HEK293 (cell line): ENCODE data around the gene FGF23.

Experiments used
- CTCF ChIA-PET: fragments of 350-600 bp; formaldehyde crosslinking; extraction: SDS; loops from one replicate; lab custom pipeline; 2021; ENCODE audit warnings: antibody characterized with exemption; lab: Yijun Ruan, JAX
- POLR2A ChIA-PET: fragments of 300-600 bp; formaldehyde crosslinking; extraction: SDS; loops from one replicate; lab custom pipeline; 2020; ENCODE audit warnings: antibody characterized with exemption, inconsistent platforms; lab: Yijun Ruan, JAX
- H3K27ac ChIP-seq: fragments of 200-500 bp; sonication (Bioruptor generic); 2 replicates; pipeline ENCODE4 v1.5.1; 2014; ENCODE audit warnings: low read depth, low read length, control low read depth, inconsistent platforms; ENCODE audit errors: extremely low read depth
- H3K36me3 ChIP-seq, 2 experiments: fragments of 200-500 bp in 1 of 2; sonication (Bioruptor generic) in 1 of 2; 1 replicate in 1 of 2; 2 replicates in 1 of 2; pipeline ENCODE4 v1.5.1; 2014 to 2017; ENCODE audit warnings: inconsistent platforms in 2 of 2, low read length in 2 of 2; ENCODE audit not compliant: control insufficient read depth in 2 of 2, insufficient read depth in 1 of 2
- H3K4me1 ChIP-seq: fragments of 200-500 bp; sonication (Bioruptor generic); 2 replicates; pipeline ENCODE4 v1.5.1; 2014; ENCODE audit warnings: mild to moderate bottlenecking, low read length, inconsistent platforms; ENCODE audit not compliant: control insufficient read depth, insufficient read depth
- H3K4me3 ChIP-seq: 2 replicates; pipeline ENCODE4 v1.5.1; 2011; ENCODE audit warnings: low read depth, mild to moderate bottlenecking, control low read depth, low read length, moderate library complexity
- H3K9me3 ChIP-seq: fragments of 200-500 bp; sonication (Bioruptor generic); 2 replicates; pipeline ENCODE4 v1.5.1; 2014; ENCODE audit warnings: low read depth, low read length, inconsistent platforms; ENCODE audit not compliant: control insufficient read depth, insufficient read depth
- FEZF1 ChIP-seq: fragments of 450-650 bp; formaldehyde crosslinking; IDR thresholded peaks from 2 replicates; pipeline ENCODE4 v1.5.1; 2016; ENCODE audit warnings: missing biosample characterization, missing genetic modification characterization
- GLI4 ChIP-seq: fragments of 450-650 bp; formaldehyde crosslinking; IDR thresholded peaks from 2 replicates; pipeline ENCODE4 v1.5.1; 2016; ENCODE audit warnings: missing biosample characterization, missing genetic modification characterization
- KLF1 ChIP-seq: fragments of 450-650 bp; formaldehyde crosslinking; IDR thresholded peaks from 2 replicates; pipeline ENCODE4 v1.5.1; 2016; ENCODE audit warnings: missing biosample characterization, missing genetic modification characterization
- MYNN ChIP-seq: fragments of 450-650 bp; formaldehyde crosslinking; IDR thresholded peaks from 2 replicates; pipeline ENCODE4 v1.5.1; 2016; ENCODE audit warnings: missing biosample characterization, missing genetic modification characterization, borderline replicate concordance
- SP7 ChIP-seq: fragments of 450-650 bp; formaldehyde crosslinking; IDR thresholded peaks from 2 replicates; pipeline ENCODE4 v1.5.1; 2016; ENCODE audit warnings: missing biosample characterization, missing genetic modification characterization
- ZBTB17 ChIP-seq: fragments of 450-650 bp; formaldehyde crosslinking; IDR thresholded peaks from 2 replicates; pipeline ENCODE4 v1.5.1; 2016; ENCODE audit warnings: missing biosample characterization, missing genetic modification characterization
- ZEB2 ChIP-seq: fragments of 450-650 bp; formaldehyde crosslinking; IDR thresholded peaks from 2 replicates; pipeline ENCODE4 v1.5.1; 2016; ENCODE audit warnings: missing biosample characterization, missing genetic modification characterization
- ZFHX2 ChIP-seq: fragments of 450-650 bp; formaldehyde crosslinking; conservative IDR thresholded peaks from 2 replicates; pipeline ENCODE4 v1.5.1; 2016; ENCODE audit warnings: missing biosample characterization, missing genetic modification characterization
- ZFP37 ChIP-seq: fragments of 450-650 bp; formaldehyde crosslinking; IDR thresholded peaks from 2 replicates; pipeline ENCODE4 v1.5.1; 2016; ENCODE audit warnings: missing biosample characterization, missing genetic modification characterization
- ZNF221 ChIP-seq: fragments of 450-650 bp; formaldehyde crosslinking; IDR thresholded peaks from 2 replicates; pipeline ENCODE4 v1.5.1; 2017; ENCODE audit warnings: missing biosample characterization, missing genetic modification characterization, borderline replicate concordance
- ZNF248 ChIP-seq: fragments of 450-650 bp; formaldehyde crosslinking; IDR thresholded peaks from 2 replicates; pipeline ENCODE4 v1.5.1; 2017; ENCODE audit warnings: missing biosample characterization, missing genetic modification characterization
- ZNF350 ChIP-seq: fragments of 450-650 bp; formaldehyde crosslinking; IDR thresholded peaks from 2 replicates; pipeline ENCODE4 v1.5.0; 2017; ENCODE audit warnings: missing biosample characterization, mild to moderate bottlenecking, missing genetic modification characterization
- ZNF404 ChIP-seq: fragments of 450-650 bp; formaldehyde crosslinking; IDR thresholded peaks from 2 replicates; pipeline ENCODE4 v1.5.1; 2017; ENCODE audit warnings: missing biosample characterization, missing genetic modification characterization
- ZNF544 ChIP-seq: fragments of 450-650 bp; formaldehyde crosslinking; IDR thresholded peaks from 2 replicates; pipeline ENCODE4 v1.5.0; 2017; ENCODE audit warnings: missing biosample characterization, missing genetic modification characterization
- ZNF560 ChIP-seq: fragments of 450-650 bp; formaldehyde crosslinking; IDR thresholded peaks from 2 replicates; pipeline ENCODE4 v1.5.1; 2017; ENCODE audit warnings: missing biosample characterization, missing genetic modification characterization, borderline replicate concordance
- ZNF585B ChIP-seq: fragments of 450-650 bp; formaldehyde crosslinking; IDR thresholded peaks from 2 replicates; pipeline ENCODE4 v1.5.1; 2016; ENCODE audit warnings: missing biosample characterization, missing genetic modification characterization
- ZNF629 ChIP-seq: fragments of 450-650 bp; formaldehyde crosslinking; IDR thresholded peaks from 2 replicates; pipeline ENCODE4 v1.5.1; 2017; ENCODE audit warnings: missing biosample characterization, missing genetic modification characterization
- ZNF768 ChIP-seq: fragments of 450-650 bp; formaldehyde crosslinking; IDR thresholded peaks from 2 replicates; pipeline ENCODE4 v1.5.1; 2018; ENCODE audit warnings: missing biosample characterization, mild to moderate bottlenecking, missing genetic modification characterization
- ZNF777 ChIP-seq: fragments of 450-650 bp; formaldehyde crosslinking; IDR thresholded peaks from 2 replicates; pipeline ENCODE4 v1.5.1; 2017; ENCODE audit warnings: missing biosample characterization, missing genetic modification characterization, borderline replicate concordance
- ZNF792 ChIP-seq: fragments of 450-650 bp; formaldehyde crosslinking; IDR thresholded peaks from 2 replicates; pipeline ENCODE4 v1.5.1; 2016; ENCODE audit warnings: missing biosample characterization, missing genetic modification characterization
- ZSCAN23 ChIP-seq: fragments of 450-650 bp; formaldehyde crosslinking; IDR thresholded peaks from 2 replicates; pipeline ENCODE4 v1.5.1; 2016; ENCODE audit warnings: missing biosample characterization, missing genetic modification characterization
- TF ChIP-seq, protein P1 (sequence below): fragments of 450-650 bp; formaldehyde crosslinking; IDR thresholded peaks from 2 replicates; pipeline ENCODE4 v1.5.1; 2016; ENCODE audit warnings: missing biosample characterization, missing genetic modification characterization
- TF ChIP-seq, protein P2 (sequence below): fragments of 450-650 bp; formaldehyde crosslinking; IDR thresholded peaks from 2 replicates; pipeline ENCODE4 v1.5.1; 2016; ENCODE audit warnings: missing biosample characterization, missing genetic modification characterization
- TF ChIP-seq, protein P3 (sequence below): fragments of 450-650 bp; formaldehyde crosslinking; IDR thresholded peaks from 2 replicates; pipeline ENCODE4 v1.5.1; 2016; ENCODE audit warnings: missing biosample characterization, missing genetic modification characterization
- TF ChIP-seq, protein P4 (sequence below): fragments of 450-650 bp; formaldehyde crosslinking; IDR thresholded peaks from 2 replicates; pipeline ENCODE4 v1.5.1; 2016; ENCODE audit warnings: missing biosample characterization, missing genetic modification characterization

The FGF23 gene

DNA sequence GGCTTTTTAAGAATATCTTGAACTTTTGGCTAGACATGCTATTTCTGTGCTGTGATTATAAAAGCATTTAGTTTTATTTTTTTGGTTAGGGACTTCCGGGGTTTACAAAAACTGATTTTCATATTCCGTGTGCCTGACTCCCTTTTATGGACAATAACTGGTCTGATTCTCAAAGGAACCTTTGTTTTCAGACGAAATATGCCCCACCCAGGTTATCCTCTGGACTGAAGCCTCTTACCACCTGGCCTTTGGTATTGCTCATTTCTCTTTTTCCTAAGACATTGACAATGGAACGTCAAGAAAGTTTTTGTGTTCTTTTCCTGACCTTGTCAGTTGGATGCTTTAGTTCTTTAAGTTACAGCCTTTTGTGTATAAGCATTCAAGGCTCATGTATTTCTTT is 47.7 kb downstream of the FGF23 start (continued):
- TF ChIP-seq MYNN (tag by site-specific recombination) (no peak), FEZF1 (tag by site-specific recombination) (no peak), ZNF777 (no peak), ZSCAN23 (tag by site-specific recombination) (no peak), ZNF585B (tag by site-specific recombination) (no peak), ZNF248 (tag by site-specific recombination) (no peak), ZNF350 (tag by site-specific recombination) (no peak), ZBTB17 (no peak)

DNA sequence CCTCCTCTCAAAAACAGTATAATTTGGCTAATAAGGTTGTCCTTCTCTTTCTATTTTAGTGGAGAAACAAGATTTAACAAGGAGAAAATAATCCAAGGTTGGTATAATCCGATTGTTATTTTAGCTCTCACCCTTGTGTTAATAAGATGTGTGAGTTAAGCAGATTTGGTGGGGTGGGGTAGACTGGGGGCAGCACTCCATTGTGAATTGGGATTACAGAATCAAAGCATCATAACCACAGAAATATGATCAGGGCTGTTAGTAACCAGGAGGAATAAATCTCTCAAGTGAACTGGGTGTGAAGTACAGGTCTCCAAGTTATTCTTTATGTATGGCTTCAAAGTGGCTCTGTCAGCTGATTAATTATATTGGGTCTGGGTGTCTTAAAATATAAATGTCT is 48.3 kb downstream of the FGF23 start:
- Histone ChIP-seq H3K9me3 (no peaks in the 10 kb centered on the region; the same call in 1 of the 2 replicates), H3K4me3 (no peak overlapping the region), H3K27ac (no peak overlapping the region), H3K36me3 (peaks cover 29 to 49% of the 10 kb centered on the region in 2 experiments), H3K4me1 (peaks cover 8% of the 10 kb centered on the region)
- ChIA-PET POLR2A (no interaction called here), CTCF (no interaction called here)
- TF ChIP-seq KLF1 (peak; percentile 15; the same call in 1 of the 2 replicates), ZNF544 (tag by site-specific recombination) (no peak)

DNA sequence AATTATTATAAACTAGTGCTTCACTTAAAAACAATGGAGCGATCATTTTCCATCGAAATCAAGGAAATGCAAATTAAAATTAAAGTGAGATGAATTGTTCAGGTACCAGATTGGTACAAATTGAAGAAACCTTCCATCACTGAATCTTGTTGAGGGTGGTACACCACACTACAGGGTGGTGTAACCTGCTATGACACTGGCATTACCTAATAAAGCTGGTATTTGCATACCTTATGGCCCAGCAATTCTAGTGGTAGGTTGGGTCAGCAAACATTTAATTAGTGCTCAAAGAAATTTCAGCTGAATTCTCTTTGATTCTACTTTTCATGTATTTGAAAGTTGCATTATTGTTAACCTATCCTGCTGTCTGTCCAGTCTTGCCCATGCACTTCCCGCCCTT is 49.3 kb downstream of the FGF23 start:
- TF ChIP-seq, protein P1, sequence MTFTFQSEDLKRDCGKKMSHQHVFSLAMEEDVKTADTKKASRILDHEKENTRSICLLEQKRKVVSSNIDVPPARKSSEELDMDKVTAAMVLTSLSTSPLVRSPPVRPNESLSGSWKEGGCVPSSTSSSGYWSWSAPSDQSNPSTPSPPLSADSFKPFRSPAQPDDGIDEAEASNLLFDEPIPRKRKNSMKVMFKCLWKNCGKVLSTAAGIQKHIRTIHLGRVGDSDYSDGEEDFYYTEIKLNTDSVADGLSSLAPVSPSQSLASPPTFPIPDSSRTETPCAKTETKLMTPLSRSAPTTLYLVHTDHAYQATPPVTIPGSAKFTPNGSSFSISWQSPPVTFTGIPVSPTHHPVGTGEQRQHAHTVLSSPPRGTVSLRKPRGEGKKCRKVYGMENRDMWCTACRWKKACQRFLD (tag by site-specific recombination): no peak
- TF ChIP-seq, protein P2, sequence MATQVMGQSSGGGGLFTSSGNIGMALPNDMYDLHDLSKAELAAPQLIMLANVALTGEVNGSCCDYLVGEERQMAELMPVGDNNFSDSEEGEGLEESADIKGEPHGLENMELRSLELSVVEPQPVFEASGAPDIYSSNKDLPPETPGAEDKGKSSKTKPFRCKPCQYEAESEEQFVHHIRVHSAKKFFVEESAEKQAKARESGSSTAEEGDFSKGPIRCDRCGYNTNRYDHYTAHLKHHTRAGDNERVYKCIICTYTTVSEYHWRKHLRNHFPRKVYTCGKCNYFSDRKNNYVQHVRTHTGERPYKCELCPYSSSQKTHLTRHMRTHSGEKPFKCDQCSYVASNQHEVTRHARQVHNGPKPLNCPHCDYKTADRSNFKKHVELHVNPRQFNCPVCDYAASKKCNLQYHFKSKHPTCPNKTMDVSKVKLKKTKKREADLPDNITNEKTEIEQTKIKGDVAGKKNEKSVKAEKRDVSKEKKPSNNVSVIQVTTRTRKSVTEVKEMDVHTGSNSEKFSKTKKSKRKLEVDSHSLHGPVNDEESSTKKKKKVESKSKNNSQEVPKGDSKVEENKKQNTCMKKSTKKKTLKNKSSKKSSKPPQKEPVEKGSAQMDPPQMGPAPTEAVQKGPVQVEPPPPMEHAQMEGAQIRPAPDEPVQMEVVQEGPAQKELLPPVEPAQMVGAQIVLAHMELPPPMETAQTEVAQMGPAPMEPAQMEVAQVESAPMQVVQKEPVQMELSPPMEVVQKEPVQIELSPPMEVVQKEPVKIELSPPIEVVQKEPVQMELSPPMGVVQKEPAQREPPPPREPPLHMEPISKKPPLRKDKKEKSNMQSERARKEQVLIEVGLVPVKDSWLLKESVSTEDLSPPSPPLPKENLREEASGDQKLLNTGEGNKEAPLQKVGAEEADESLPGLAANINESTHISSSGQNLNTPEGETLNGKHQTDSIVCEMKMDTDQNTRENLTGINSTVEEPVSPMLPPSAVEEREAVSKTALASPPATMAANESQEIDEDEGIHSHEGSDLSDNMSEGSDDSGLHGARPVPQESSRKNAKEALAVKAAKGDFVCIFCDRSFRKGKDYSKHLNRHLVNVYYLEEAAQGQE (tag by site-specific recombination): no peak
- no peak for TF ChIP-seq ZFHX2 (tag by site-specific recombination)
- no peak for TF ChIP-seq GLI4 (tag by site-specific recombination)
- TF ChIP-seq ZEB2 (tag by site-specific recombination): no peak
- TF ChIP-seq SP7 (tag by site-specific recombination): no peak
- no peak for TF ChIP-seq ZNF768 (tag by site-specific recombination)
- TF ChIP-seq ZNF560 (tag by site-specific recombination): no peak
- no peak for TF ChIP-seq ZNF404 (tag by site-specific recombination)
- TF ChIP-seq ZFP37: no peak
- TF ChIP-seq ZNF629: no peak
- TF ChIP-seq, protein P3, sequence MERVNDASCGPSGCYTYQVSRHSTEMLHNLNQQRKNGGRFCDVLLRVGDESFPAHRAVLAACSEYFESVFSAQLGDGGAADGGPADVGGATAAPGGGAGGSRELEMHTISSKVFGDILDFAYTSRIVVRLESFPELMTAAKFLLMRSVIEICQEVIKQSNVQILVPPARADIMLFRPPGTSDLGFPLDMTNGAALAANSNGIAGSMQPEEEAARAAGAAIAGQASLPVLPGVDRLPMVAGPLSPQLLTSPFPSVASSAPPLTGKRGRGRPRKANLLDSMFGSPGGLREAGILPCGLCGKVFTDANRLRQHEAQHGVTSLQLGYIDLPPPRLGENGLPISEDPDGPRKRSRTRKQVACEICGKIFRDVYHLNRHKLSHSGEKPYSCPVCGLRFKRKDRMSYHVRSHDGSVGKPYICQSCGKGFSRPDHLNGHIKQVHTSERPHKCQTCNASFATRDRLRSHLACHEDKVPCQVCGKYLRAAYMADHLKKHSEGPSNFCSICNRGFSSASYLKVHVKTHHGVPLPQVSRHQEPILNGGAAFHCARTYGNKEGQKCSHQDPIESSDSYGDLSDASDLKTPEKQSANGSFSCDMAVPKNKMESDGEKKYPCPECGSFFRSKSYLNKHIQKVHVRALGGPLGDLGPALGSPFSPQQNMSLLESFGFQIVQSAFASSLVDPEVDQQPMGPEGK: no peak
- TF ChIP-seq ZNF792 (tag by site-specific recombination): no peak
- no peak for TF ChIP-seq ZNF221 (tag by site-specific recombination)
- TF ChIP-seq, protein P4, sequence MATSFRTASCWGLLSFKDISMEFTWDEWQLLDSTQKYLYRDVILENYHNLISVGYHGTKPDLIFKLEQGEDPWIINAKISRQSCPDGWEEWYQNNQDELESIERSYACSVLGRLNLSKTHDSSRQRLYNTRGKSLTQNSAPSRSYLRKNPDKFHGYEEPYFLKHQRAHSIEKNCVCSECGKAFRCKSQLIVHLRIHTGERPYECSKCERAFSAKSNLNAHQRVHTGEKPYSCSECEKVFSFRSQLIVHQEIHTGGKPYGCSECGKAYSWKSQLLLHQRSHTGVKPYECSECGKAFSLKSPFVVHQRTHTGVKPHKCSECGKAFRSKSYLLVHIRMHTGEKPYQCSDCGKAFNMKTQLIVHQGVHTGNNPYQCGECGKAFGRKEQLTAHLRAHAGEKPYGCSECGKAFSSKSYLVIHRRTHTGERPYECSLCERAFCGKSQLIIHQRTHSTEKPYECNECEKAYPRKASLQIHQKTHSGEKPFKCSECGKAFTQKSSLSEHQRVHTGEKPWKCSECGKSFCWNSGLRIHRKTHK (tag by site-specific recombination): no peak
- Histone ChIP-seq H3K4me1 (peaks cover 8% of the 10 kb centered on the region), H3K27ac (no peak overlapping the region), H3K36me3 (peaks cover 23 to 39% of the 10 kb centered on the region in 2 experiments), H3K9me3 (no peaks in the 10 kb centered on the region; the same call in 1 of the 2 replicates), H3K4me3 (no peak overlapping the region)
- CTCF ChIA-PET: interaction anchor here (0.6 kb wide), 1 partner anchor 660 kb away, joined by 3 read pairs; no protein-coding TSS in a partner anchor
- POLR2A ChIA-PET: no interaction called here
